Left ventricle myocardium superior (tissue), 1 donor: ENCODE results near the gene CCDC13. TPM values are rescaled to one million over a fixed set of nuclear protein-coding genes. Genes with fewer than 3 reads are reported as not detected.

ENCODE experiments used
- total RNA-seq: library from RNA; stranded (reverse); fragmentation: NEBNext Ultra II Directional; extraction: Animal tissue kit (Norgen Biotek cat#: 25700); gene quantifications from one replicate; pipeline ENCODE4 v1.2.1, GENCODE V29; 2021
- donor health status: DM: no; HTN: yes; CAD: no; lungs with severe emphysema.

Gene CCDC13
- total RNA-seq, 1 donor from 2014 or later, result 0.17 TPM

Other genes with a start within 250 kb of the CCDC13 start
- 24.3 TPM for gene SEC22C, start 191.3 kb downstream of the CCDC13 start, total RNA-seq
- 9.7 TPM for gene SS18L2, start 182.4 kb downstream of the CCDC13 start, total RNA-seq
- 23.6 TPM for gene NKTR, start 172.6 kb downstream of the CCDC13 start, total RNA-seq
- gene ZBTB47, start 119.6 kb downstream of the CCDC13 start, total RNA-seq, result 90.5 TPM
- 0.12 TPM for gene KLHL40, start 87.7 kb downstream of the CCDC13 start, total RNA-seq
- 463 TPM for gene HHATL, start 70.5 kb downstream of the CCDC13 start, total RNA-seq
- 333 TPM for gene HIGD1A, start 31.2 kb upstream of the CCDC13 start, total RNA-seq
- 0.92 TPM for gene ACKR2, start 36.2 kb upstream of the CCDC13 start, total RNA-seq
- gene CYP8B1, start 102.6 kb upstream of the CCDC13 start, total RNA-seq, result not detected
- 3.1 TPM for gene ZNF662, start 132.9 kb upstream of the CCDC13 start, total RNA-seq
- gene GASK1A, start 206.1 kb upstream of the CCDC13 start, total RNA-seq, result 0.59 TPM